Activated T-cell treated with anti-CD3 and anti-CD28 coated beads, Interleukin-2, amount 50 U/mL, for 48 hours (primary cell): ENCODE measurements around the gene CA10.

Experiments used
- DNase-seq, 2 experiments: peaks; one replicate each; pipeline ENCODE4 v3.0.0-alpha.2; 2020

CA10 gene

GRCh38 chr17:52158450-52159042 is at the start of gene CA10:
TSS of gene CA10 (minus strand) at chr17:52158714.
- no peak for DNase-seq

DNA sequence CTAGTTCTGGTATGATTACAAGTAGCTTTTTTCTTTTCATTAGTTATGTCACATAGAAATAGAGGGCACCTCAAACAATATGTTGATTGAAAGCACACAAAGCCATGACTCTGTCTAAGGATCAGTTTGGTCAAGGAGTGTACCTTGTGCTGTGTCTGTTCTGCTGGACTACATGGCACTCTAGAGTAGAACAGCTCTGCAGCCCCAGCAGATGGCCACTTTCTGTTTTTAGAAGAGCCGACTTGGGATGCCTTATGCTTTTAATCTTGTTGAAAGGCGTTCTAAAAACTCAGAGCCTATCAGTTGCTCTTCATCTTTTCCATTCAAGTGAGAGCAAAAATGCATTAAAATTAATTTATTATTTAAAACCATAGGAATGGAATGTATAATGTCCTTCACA is 49.3 kb upstream of the CA10 start:
- DNase-seq, result no peak

DNA sequence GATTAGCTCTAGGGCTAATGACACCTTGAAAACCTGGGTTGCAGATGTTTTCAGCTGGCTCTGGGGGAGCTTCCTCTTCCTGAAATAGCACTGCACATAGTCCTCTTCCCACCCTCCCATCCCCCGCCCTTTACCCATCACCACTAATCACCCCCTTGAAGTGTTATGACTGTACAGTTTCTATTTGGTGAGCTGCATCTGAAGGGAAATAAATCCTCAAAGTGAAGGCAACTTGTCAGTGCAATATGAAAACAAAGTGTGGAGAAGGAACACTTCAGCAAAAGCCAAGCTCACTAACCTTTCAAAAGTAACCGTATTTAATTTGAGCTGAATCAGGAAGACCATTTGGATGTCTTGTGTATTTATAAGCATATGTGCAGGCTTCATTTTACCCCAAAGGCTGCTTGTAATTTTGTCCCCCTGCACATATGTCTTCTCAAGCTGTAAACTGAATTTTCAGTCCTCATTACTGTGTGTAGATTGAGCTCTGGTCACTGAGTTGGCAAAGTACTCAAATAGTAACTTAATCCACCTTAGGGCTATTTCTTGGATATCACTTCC is 44.1 kb upstream of the CA10 start:
- no peak for DNase-seq

GRCh38 chr17:52201767-52202519 is 43.4 kb upstream of the CA10 start:
- no peak for DNase-seq

GRCh38 chr17:52191491-52191890 is 33.0 kb upstream of the CA10 start:
- no peak for DNase-seq

DNA sequence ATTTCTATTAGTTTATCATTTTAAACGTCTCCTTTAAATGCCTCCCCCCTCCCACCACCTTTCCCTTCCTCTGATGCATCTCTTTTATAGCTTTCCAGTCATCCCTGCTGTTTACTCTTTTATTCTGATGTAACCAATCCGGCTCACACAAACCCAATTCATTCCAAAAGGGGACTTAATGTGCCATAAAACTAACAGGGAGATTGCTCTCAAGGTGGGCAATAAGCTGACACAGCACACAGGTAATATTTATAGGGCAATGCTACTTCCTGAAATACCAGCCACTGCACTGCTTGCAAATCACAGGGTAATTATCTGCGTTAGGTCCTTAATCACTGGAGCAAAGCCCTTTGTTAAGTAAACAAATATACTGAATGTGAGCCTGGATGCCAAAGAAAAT is 23.3 kb upstream of the CA10 start:
- no peak for DNase-seq

DNA sequence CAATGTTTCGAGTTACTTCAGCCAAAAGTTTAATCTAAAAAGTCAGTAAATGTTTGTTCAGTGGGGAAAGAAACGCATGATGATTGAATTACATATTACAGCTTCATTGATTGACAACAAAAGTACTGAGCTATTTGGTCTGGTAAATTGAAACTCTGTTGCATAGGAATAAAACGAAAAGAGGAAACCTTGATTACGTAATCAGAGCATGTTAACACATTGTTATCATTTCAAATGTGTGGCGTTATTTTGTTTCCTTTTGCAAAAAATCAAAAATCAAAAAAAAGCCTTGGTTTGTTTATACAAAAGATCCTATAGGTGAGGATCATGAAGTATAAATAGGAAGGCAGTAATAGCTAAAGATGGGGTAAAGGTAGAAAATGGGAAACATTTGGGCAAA is 19.5 kb upstream of the CA10 start:
- DNase-seq, result no peak

DNA sequence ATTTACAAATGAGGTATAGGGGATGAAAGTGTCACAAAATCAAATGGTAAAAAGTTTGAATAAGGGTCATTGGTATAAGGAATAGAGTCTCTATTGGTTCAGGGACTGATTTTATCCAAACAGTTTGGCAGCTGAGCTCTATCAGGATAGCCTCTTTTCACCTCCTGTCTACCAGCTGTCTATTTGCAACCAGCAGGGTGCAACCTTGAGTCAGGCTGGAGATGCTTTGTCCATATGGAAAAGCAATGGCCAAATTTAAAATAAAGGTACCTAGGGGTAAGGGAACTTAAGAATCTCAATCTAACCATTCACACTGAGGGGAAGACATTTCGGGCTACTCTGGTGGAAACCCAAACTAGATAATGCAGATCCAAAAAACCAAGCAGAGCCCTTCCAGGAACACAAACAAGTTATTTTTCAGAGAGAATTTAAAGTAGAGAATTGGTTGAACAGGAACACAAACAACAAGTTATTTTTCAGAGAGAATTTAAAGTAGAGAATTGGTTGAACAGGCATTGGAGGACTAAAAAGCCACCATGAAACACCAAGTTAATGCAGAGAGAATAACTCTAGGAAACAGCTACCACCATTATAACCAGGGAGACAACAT is 12.6 kb upstream of the CA10 start:
- no peak for DNase-seq

- no peak for DNase-seq
Observed at GRCh38 chr17:52160136-52160567, 1.6 kb upstream of the CA10 start.

DNA sequence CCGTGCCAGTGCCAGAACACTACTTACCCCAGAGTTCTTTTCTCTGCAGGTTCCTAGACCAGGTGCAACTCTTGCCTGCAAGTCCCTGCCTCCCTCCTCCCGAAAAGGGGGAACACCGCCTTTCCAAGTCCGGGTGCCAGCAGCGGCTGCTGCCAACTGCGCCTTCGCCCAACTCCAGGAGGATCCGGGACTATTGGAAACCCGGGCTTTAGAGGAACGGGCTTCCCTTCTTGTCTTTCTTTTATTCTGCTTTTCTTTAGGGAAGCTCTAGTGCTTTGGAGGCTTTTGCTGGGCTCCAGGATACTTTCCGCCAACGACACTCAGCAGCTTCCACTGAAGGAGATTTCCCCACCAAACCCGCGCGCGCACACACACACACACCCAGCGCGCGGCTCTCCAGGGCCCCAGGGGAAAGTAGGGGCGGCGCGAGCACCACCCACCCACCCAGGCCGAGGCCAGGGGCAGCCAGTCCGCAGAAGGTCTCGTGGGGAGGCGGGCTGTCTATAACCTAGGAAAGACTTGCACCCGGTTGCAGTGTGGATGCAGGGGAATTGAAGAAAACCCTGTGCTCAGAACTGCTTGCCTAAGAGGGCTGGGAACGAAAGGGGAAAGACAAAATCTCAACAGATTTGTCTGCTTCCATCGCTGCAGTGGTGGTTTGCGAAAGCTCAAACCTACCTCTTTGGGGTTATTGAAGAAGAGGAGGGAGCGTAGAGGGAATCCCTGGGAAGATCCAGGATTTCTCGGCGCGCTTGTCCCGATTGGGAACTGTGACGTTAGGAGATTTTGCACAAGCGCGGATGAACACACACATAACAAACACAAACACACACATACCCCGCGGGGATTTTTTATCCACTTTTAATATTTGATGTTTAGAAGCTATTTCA is 977 bp upstream of the CA10 start:
- DNase-seq, result no peak

DNA sequence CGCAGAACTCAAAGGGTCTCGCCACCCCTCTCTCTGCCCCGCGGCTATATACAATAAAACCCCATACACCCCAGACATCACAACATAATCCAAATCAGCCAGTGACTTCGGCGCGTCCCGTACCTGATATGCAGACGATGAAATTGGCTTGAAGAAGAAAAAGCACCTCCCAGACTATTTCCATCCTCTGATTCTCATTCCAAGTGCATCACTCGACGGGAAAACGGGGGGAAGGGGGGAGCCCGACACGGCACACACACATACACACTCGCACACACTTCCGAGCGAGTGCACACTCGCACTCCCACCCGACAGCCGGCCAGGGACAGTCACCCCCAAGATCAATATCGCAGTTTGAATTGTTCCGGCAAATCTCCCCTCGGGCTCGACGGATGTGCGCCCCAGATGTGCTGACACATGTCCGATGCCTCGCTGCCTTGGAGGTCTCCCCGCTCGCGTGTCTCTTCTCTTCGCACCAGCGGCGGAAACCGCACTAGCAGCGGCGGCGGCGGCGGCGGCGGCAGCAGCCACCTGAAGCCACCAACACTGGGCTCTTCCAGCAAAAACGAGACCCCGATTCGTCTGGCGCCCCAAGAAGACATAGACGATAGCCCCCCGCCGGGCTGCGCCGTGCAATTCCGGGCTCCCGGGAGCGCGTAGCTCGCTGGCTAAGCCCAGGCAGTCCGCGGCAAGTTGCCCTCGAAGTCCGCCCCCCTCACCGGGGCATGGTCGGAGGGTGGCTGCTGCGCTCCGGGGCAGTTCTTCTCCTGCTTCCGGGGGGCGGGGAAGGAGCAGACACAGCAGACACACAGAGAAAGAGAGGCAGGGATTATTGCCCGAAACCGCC is 688 bp downstream of the CA10 start:
- no peak for DNase-seq

GRCh38 chr17:52156576-52157570 is 1.6 kb downstream of the CA10 start:
- no peak for DNase-seq

DNA sequence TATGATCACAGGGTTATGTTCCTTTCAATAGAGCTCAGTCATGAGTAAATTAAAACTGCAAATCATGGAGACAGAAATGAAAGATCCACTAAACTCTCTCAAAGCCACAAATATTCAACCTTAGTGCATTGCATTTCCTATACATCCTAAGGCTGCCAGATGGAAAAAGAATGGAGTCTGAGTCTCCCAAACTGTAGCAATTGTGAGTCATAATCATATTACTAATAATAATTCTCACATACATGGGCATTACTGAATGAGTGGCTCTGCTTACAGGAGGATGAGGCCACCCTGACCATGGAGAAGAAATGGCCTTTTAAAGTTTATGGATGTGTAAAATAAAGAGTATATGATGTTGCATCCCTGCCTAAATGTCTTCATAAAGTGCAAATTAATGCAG is 3.2 kb downstream of the CA10 start:
- no peak for DNase-seq

GRCh38 chr17:52154466-52154865 is 4.0 kb downstream of the CA10 start:
- no peak for DNase-seq

DNA sequence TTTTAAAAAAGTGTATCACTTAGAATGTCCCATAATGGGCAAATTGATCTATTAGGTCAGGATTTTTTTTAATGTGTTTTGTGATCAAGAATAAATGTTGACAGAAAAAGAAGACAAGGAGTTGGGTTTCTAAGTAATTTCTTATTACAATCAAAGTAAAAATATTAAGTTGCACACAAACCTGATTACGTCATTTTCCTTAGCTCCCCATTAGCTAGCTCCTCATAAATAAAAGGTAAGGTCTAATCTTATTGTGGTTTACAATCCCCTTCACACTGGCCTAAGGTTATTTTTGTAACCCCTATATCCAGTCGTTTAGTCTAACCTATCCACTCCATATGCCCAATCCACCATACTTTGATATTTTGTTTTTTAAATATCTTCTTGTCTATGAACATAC is 7.6 kb downstream of the CA10 start:
- DNase-seq, result no peak

- no peak for DNase-seq
Observed at GRCh38 chr17:52149626-52150025, 8.9 kb downstream of the CA10 start.

GRCh38 chr17:52148969-52149351 is 9.6 kb downstream of the CA10 start:
- DNase-seq, result no peak

DNA sequence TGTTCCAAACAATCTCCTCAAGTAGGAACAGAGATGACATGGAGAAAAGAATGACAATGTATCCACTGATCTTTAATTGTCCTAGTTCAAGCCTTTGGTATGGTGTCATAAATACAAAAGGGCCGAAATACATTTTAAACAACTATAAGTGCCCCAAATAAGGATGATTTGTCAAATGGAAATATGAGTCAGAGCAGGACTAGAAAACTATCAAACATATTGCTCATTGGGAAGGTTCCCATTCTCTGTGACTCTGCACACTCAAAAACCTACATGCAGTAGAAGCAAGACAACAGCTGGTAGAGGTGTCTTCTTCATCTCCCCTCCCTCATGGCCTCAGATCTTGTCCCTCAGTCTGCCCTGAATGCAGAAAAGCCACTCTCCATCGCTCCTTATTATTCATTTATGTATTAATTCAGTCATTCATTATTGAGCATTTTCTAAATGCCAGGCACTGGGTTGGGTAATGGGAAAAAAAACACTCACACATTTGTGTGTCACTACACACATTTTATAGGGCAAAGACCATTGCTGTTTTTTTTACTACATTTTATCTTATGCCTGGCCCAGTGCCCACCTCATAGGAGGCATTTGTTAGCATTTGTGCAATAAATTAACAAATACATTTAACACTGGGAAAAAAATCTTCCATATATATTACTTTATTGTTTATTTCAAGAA is 10.1 kb downstream of the CA10 start:
- no peak for DNase-seq

DNA sequence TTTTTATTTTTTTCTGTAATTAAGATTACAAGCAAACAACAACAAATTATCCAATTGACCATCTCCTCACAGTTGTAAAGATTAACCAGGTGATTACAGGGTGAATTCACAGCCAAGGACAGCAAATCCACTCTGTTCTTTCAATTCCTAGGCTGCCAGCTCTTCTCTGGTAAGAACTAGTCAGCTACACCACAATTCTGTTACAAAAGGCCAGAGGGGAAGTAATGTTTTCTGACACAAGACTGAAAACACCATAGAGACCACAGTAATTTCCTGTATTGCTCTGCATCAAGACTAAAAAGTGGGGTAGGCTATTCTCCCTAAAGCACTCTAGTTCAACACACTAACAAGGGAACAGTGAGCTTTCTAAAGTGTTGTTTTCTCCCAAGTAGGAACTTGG is 10.6 kb downstream of the CA10 start:
- DNase-seq, result no peak

DNA sequence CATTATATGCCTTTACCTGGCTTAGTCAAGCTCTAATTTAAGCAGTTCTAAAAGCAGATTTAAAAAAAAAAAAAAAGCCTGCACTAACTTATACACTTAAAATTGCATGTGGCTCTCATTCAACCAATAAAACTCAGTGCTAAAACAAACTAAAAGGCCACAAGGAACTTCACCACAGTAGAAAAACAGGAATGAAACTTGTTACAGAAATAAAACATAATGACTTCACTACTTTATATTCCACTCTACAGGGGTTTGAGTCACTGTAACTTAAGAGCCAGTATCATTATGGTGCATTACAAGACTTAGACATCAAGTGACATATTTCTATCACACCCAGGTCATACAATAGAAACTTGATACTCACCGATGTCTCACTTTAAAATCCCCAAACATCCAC is 11.1 kb downstream of the CA10 start:
- DNase-seq, result no peak
